Gastroesophageal sphincter (tissue), 3 donors: ENCODE results near the gene TFE3.

ENCODE experiments used
- EP300 ChIP-seq: sonication (generic); formaldehyde crosslinking; IDR thresholded peaks from one replicate; pipeline ENCODE4 v1.6.1; 2017; ENCODE audit warnings: antibody characterized with exemption, mild to moderate bottlenecking
- POLR2A ChIP-seq, 2 donors: fragments of 450-650 bp; IDR thresholded peaks; one replicate each; pipeline ENCODE4 v1.6.1; 2017; ENCODE audit warnings: antibody characterized with exemption in 2 of 2, mild to moderate bottlenecking in 2 of 2, moderate library complexity in 1 of 2
- TF ChIP-seq, protein P1 (sequence below), 4 experiments: fragments of 200-600 bp in 2 of 4; fragments of 450-650 bp in 2 of 4; sonication (generic) in 1 of 4; IDR thresholded peaks; one replicate each; pipeline ENCODE4 v1.5.1; 2017 to 2019; ENCODE audit warnings: antibody characterized with exemption in 4 of 4, mild to moderate bottlenecking in 2 of 4, moderate library complexity in 2 of 4

- TF ChIP-seq, protein P1, sequence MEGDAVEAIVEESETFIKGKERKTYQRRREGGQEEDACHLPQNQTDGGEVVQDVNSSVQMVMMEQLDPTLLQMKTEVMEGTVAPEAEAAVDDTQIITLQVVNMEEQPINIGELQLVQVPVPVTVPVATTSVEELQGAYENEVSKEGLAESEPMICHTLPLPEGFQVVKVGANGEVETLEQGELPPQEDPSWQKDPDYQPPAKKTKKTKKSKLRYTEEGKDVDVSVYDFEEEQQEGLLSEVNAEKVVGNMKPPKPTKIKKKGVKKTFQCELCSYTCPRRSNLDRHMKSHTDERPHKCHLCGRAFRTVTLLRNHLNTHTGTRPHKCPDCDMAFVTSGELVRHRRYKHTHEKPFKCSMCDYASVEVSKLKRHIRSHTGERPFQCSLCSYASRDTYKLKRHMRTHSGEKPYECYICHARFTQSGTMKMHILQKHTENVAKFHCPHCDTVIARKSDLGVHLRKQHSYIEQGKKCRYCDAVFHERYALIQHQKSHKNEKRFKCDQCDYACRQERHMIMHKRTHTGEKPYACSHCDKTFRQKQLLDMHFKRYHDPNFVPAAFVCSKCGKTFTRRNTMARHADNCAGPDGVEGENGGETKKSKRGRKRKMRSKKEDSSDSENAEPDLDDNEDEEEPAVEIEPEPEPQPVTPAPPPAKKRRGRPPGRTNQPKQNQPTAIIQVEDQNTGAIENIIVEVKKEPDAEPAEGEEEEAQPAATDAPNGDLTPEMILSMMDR (IDR thresholded peaks at IDR 0.05), result no peak
- TF ChIP-seq EP300 (no peak), POLR2A (IDR thresholded peaks at IDR 0.05) (no peak)
Observed at GRCh38 chrX:48989483-48989882, 53.7 kb downstream of the TFE3 start.
